Measurements from ENCODE around the gene PTCH2.

- TF ChIP-seq CTCF (IDR thresholded peaks at IDR 0.05) = no peak
- no peak for TF ChIP-seq POLR2AphosphoS5 (IDR thresholded peaks at IDR 0.05)
- no peak for TF ChIP-seq POLR2A (IDR thresholded peaks at IDR 0.05; ENCODE audit: low read depth)
- TF ChIP-seq EP300 (IDR thresholded peaks at IDR 0.05) = no peak
These were observed 54.8 kb downstream of the PTCH2 start, which contains the start of gene BEST4 for GRCh38 chr1:44788120-44788860.

Measured in esophagus muscularis mucosa (tissue), 4 donors.